ENCODE results near the gene SYT15. TPM values are rescaled to one million over a fixed set of nuclear protein-coding genes. Genes with fewer than 3 reads are reported as not detected.
"Not testable (repeated sequence)": the region's sequence is repeated elsewhere in the genome, so short reads cannot be mapped to it uniquely, and the experiment has no call there.

SYT15 gene
- total RNA-seq, 2 experiments from 2014 or later: 0.51 to 0.71 TPM

DNA sequence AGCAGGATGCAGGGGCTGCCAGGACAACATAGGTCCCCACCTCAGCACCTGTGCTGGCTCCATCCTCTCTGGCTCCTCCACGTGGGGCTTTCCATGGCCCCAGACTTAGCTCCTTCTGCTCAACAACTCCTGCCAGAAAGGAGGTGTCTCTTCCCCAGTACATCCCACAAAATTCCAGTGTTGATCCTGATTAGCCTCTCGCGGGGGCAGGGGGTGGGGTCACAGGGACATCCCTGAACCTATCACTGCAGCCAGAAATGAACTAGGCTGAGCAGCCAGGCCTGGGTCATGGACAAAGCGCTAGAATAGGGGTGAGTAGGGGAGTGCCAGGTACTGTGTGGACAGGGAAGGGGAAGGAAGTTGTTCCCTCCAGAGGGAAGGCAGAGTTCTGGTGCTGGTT lies 5.0 kb upstream of the SYT15 start:
- DNase-seq; intact Hi-C loops (cut with micrococcal nuclease); H3K27me3 Mint-ChIP-seq; H3K27ac Mint-ChIP-seq; CTCF ChIA-PET; H3K9me3 Mint-ChIP-seq; H3K4me3 Mint-ChIP-seq; H3K36me3 Mint-ChIP-seq; POLR2A ChIA-PET; H3K4me1 Mint-ChIP-seq (ENCODE audit: low read depth): not testable (repeated sequence)

DNA sequence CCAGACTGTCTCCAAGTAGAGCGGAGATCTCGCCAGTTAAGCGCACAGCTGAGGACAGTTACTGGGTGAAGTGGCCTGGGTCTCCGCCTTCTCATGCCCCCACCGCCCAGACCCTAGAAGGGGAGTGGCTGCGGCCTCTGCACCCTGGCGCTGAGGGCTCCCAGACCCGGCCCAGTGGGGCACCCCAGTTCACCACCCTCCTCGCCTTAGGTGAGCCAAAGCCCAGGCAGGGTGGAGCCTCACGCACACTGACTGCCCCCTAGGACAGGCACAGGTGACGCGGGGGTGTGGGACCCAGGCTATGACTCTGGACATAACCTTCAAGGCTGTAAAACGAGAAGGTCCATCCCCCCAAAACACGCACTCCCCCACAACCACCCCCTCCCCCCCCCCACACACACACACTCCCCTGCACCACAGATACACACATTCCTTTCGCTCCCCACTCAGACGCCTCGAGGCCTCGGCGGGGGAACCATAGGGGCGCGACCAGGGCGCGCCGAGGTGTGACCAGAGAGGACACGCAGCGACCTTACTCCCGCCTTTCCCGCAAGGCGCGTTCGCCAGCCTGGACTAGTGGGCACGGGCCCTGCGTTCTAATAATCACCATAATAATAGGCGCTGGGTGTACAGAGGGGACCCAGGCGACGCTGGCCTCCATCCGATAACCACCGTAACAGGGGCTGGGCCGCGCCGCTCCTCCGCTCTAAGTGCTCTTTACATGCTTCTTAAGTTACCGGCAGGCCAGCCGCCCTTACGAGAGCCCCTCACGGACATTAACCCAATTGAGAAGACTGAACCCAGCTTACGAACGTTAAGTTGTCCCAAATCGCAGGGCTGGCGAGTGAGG lies 1.1 kb upstream of the SYT15 start:
- H3K4me3 Mint-ChIP-seq; H3K4me1 Mint-ChIP-seq (ENCODE audit: low read depth); H3K27me3 Mint-ChIP-seq; H3K27ac Mint-ChIP-seq; intact Hi-C loops (cut with micrococcal nuclease); CTCF ChIA-PET; POLR2A ChIA-PET; DNase-seq; H3K9me3 Mint-ChIP-seq; H3K36me3 Mint-ChIP-seq: not testable (repeated sequence)

DNA sequence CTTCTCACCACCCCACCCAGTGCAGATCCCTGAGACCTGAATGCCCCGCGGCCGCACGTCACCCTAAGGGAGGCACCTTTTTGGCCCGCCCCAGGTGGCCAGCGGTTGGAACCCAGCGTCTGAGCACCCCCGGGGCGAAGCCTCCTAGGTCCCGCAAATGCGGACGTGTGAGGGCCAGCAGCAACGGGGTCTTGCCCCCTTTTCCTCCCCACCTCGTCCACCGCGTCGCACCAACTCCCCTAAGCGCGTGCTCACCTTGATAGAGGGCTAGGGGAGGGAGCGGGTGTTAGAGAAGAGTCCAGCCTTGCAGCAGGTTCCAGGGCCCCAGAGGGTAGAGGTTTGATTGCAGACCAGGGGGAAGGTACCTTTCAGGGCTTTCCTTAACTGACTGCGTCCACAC lies 450 bp downstream of the SYT15 start:
- H3K4me1 Mint-ChIP-seq (ENCODE audit: low read depth); H3K9me3 Mint-ChIP-seq; H3K36me3 Mint-ChIP-seq; H3K27ac Mint-ChIP-seq; H3K4me3 Mint-ChIP-seq; H3K27me3 Mint-ChIP-seq; POLR2A ChIA-PET; intact Hi-C loops (cut with micrococcal nuclease); CTCF ChIA-PET; DNase-seq: not testable (repeated sequence)

DNA sequence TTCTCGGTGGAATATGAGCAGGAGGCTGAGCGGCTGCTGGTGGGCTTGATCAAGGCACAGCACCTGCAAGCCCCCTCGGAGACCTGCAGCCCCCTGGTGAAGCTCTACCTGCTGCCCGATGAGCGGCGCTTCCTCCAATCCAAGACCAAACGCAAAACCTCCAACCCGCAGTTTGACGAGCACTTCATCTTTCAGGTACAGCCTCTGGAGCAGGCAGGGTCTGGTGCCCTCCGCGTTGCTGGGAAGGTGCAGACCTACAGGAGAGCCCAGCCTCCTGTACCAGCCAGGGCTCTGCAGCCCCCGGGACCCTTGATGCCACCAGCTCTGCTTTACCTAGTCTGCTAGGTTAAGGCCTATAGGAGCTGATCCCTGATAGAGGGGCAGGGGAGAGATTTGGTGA lies 3.1 kb downstream of the SYT15 start:
- H3K36me3 Mint-ChIP-seq; H3K4me1 Mint-ChIP-seq (ENCODE audit: low read depth); POLR2A ChIA-PET; DNase-seq; CTCF ChIA-PET; H3K4me3 Mint-ChIP-seq; H3K27ac Mint-ChIP-seq; intact Hi-C loops (cut with micrococcal nuclease); H3K27me3 Mint-ChIP-seq; H3K9me3 Mint-ChIP-seq: not testable (repeated sequence)

DNA sequence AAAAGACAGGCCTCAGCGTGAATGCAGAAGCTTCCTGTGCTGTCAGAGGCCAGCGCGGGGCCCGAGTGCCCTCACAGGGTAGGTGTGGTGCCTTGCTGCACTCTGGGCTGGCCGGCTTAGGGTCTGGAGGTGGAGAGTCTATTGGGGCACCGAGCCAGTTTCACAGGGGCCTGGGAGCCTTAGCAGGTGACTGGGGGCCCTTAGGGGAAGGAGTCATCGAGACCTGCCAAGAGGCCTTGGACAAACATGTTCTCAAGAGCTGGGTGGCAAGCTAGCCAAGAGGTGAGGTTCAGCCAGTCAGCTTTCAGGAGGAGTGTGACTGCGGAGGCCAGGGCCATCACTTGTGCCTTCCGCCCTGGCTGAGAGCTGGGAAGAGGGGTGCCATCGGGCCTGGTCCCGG lies 3.6 kb downstream of the SYT15 start:
- H3K4me3 Mint-ChIP-seq; CTCF ChIA-PET; intact Hi-C loops (cut with micrococcal nuclease); H3K27me3 Mint-ChIP-seq; DNase-seq; POLR2A ChIA-PET; H3K9me3 Mint-ChIP-seq; H3K4me1 Mint-ChIP-seq (ENCODE audit: low read depth); H3K36me3 Mint-ChIP-seq; H3K27ac Mint-ChIP-seq: not testable (repeated sequence)

DNA sequence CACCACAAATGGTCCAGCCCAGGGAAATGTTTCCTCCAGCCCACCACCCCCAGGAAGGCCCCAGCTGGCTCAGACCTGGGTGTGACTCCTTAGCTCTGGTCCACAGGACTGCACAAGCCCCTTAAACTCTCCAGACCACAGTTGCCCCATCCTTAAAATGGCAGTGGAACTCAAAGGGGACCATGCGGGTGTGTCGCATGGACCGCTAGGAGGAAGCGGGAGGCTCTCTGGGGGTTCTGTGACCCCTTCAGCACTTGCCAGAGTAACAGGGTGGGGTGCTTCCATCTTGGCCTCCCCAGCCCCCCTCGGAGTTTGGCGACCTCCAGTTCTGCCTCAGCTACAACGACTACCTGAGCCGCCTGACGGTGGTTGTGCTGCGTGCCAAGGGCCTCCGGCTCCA lies 5.3 kb downstream of the SYT15 start:
- H3K27ac Mint-ChIP-seq; H3K4me1 Mint-ChIP-seq (ENCODE audit: low read depth); H3K27me3 Mint-ChIP-seq; DNase-seq; CTCF ChIA-PET; POLR2A ChIA-PET; intact Hi-C loops (cut with micrococcal nuclease); H3K4me3 Mint-ChIP-seq; H3K9me3 Mint-ChIP-seq; H3K36me3 Mint-ChIP-seq: not testable (repeated sequence)

DNA sequence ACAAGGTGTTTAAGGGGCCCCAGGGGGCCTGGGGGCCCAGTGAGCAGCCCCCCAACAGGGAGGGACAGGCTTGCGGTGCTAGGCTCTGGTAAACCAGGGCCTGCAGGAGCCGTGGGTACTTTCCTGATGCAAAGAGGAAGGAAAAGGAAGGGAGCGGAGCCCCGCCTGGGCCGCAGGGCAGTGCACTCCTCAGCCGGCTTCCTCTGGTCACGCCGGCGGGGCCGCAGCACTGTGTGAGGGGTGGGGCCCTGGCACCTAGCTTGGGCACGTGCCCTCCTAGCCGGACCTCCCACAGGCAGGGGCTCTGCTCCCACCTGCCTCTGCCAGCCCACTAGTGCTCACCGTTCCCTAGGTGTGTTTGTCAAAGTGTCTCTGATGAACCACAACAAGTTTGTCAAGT lies 6.3 kb downstream of the SYT15 start:
- CTCF ChIA-PET; H3K4me1 Mint-ChIP-seq (ENCODE audit: low read depth); H3K4me3 Mint-ChIP-seq; H3K27me3 Mint-ChIP-seq; H3K36me3 Mint-ChIP-seq; intact Hi-C loops (cut with micrococcal nuclease); H3K27ac Mint-ChIP-seq; DNase-seq; POLR2A ChIA-PET; H3K9me3 Mint-ChIP-seq: not testable (repeated sequence)

DNA sequence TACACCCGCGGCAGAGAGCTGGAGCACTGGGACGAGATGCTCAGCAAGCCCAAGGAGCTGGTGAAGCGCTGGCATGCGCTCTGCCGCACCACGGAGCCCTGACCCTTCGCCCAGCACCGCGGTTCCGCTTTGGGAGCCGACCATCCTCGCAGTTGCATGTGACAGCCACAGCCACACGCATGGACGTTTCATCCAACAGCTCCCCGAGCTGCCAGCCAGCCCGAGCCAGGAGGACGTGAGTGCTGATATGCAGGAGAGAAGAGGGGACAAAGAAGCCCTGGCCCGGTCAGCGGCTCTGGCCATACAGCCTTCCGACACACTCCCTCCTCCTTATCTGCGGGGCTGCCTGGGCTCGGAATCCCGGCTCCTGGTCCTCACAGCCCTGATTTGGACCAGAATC lies 8.6 kb downstream of the SYT15 start:
- H3K27ac Mint-ChIP-seq; H3K4me1 Mint-ChIP-seq (ENCODE audit: low read depth); H3K4me3 Mint-ChIP-seq; H3K36me3 Mint-ChIP-seq; DNase-seq; H3K27me3 Mint-ChIP-seq; H3K9me3 Mint-ChIP-seq; intact Hi-C loops (cut with micrococcal nuclease); POLR2A ChIA-PET; CTCF ChIA-PET: not testable (repeated sequence)

DNA sequence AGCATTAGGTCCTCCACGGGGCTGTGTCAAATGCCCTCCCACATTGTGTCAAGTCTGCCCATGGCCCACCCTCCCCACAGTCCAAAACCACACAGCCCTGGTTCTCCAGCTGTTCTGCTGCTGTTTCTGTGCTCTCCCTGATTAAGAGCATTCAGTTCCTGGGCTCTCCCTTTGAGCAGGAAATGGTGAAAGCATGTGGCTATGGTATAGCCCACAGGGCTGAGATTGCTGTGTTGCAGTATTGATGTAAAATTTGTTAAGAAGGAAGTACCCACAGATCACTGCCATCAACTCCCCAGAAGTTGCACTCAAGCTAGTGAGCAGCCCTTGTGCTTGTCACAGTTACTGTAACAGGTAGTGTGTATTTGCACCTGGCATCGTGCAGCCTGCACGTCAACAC lies 9.3 kb downstream of the SYT15 start:
- POLR2A ChIA-PET; H3K4me1 Mint-ChIP-seq (ENCODE audit: low read depth); CTCF ChIA-PET; intact Hi-C loops (cut with micrococcal nuclease); H3K27me3 Mint-ChIP-seq; H3K36me3 Mint-ChIP-seq; DNase-seq; H3K9me3 Mint-ChIP-seq; H3K27ac Mint-ChIP-seq; H3K4me3 Mint-ChIP-seq: not testable (repeated sequence)

DNA sequence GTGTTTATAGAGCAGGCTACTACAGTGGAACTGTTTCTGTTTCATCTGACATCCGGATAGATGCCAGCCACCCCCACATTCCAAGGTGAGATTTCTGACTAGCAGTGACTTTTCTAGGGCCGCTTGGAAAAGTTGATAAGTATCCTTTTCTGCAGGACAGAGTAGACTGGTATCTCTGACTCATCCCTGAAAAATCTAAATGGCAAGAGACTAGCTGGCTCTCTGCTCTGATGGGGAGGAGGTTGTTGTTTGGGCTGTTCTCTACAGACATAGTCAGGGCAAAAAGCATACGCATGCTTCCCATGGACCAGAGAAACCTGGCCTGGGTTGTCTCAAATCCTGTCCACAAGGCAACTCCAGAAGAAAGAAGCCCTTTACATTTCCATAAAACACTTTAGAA lies 10.7 kb downstream of the SYT15 start:
- intact Hi-C loops (cut with micrococcal nuclease); POLR2A ChIA-PET; H3K36me3 Mint-ChIP-seq; H3K4me3 Mint-ChIP-seq; CTCF ChIA-PET; H3K27me3 Mint-ChIP-seq; DNase-seq; H3K9me3 Mint-ChIP-seq; H3K27ac Mint-ChIP-seq; H3K4me1 Mint-ChIP-seq (ENCODE audit: low read depth): not testable (repeated sequence)

DNA sequence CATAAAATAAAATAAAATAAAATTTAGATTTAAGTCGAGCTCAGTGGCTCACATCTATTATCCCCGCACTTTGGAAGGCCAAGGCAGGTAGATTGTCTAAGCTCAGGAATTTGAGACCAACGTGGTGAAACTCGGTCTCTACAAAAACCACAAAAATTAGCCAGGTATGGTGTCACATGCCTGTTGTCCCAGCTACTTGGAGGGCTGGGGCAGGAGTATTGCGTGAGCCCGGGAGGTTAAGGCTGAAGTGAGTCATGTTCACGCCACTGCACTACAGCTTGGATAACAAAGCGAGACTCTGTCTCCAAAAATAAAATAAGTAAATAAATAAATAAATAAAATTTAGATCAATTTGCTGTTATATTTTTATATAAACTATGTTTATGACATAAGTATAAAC lies 12.1 kb downstream of the SYT15 start:
- H3K9me3 Mint-ChIP-seq; H3K27ac Mint-ChIP-seq; H3K27me3 Mint-ChIP-seq; CTCF ChIA-PET; H3K4me1 Mint-ChIP-seq (ENCODE audit: low read depth); intact Hi-C loops (cut with micrococcal nuclease); DNase-seq; H3K4me3 Mint-ChIP-seq; POLR2A ChIA-PET; H3K36me3 Mint-ChIP-seq: not testable (repeated sequence)

DNA sequence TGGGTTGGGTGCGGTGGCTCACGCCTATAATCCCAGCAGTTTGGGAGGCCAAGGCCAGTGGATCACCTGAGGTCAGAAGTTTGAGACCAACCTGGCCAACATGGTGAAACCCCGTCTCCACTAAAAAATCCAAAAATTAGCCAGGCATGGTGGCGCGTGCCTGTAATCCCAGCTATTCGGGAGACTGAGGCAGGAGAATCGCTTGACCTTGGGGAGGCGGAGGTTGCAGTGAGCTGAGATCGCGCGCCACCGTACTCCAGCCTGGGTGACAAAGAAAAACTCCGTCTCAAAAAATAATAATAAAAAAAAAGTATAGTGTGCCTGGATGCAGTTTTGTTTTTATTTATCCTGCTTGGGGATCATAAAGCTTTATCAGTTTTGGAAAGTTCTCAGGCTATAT lies 14.4 kb downstream of the SYT15 start:
- H3K27me3 Mint-ChIP-seq; POLR2A ChIA-PET; DNase-seq; H3K27ac Mint-ChIP-seq; H3K36me3 Mint-ChIP-seq; CTCF ChIA-PET; intact Hi-C loops (cut with micrococcal nuclease); H3K9me3 Mint-ChIP-seq; H3K4me3 Mint-ChIP-seq; H3K4me1 Mint-ChIP-seq (ENCODE audit: low read depth): not testable (repeated sequence)

DNA sequence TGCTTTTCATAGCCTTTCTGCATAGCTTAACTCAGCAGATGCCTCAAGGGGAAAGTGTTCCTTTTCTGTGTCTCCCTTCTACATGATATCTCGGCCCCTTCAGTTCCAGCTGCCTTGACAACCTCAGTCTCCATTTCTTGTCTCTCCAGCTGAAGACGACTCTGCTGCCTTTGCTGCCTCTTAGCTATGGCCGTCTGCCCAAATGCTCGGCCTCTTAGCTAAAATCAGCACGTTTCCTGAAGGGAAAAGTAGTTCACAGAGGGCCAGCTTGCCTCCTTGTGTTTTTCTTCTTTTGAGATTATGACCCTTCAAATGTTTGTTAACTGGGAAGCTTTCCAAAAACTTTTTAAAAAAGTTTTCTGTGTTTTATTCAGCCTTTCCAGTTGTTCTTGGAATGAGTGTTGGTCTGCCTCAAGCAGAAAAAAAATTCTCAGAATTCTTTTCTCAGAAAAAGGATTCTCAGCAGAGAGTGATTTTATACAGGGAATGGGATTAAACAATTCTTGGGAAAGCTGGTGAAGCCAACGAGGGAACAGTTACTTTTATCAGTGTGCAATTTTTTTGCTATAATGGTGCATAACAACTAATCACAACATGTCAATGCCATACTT lies 15.6 kb downstream of the SYT15 start:
- H3K36me3 Mint-ChIP-seq; DNase-seq; H3K4me1 Mint-ChIP-seq (ENCODE audit: low read depth); H3K27me3 Mint-ChIP-seq; POLR2A ChIA-PET; H3K4me3 Mint-ChIP-seq; CTCF ChIA-PET; H3K27ac Mint-ChIP-seq; H3K9me3 Mint-ChIP-seq; intact Hi-C loops (cut with micrococcal nuclease): not testable (repeated sequence)

All from activated CD4-positive, alpha-beta memory T cell treated with anti-CD3 and anti-CD28 coated beads for 36 hours (primary cell).